DND-41 (cell line): ENCODE measurements around the gene CHERP.

Experiments
- EZH2 ChIP-seq: IDR thresholded peaks from 3 replicates; pipeline ENCODE4 v1.6.1; 2012; ENCODE audit warnings: borderline replicate concordance, low read depth, mild to moderate bottlenecking, moderate library complexity, low read length, inconsistent platforms; ENCODE audit not compliant: severe bottlenecking
- TF ChIP-seq, protein P1 (sequence below): IDR thresholded peaks from 2 replicates; pipeline ENCODE4 v1.5.1; 2012; ENCODE audit warnings: borderline replicate concordance, low read length, moderate library complexity, mild to moderate bottlenecking; ENCODE audit not compliant: poor library complexity, severe bottlenecking; ENCODE audit errors: extremely low read depth

- TF ChIP-seq, protein P1, sequence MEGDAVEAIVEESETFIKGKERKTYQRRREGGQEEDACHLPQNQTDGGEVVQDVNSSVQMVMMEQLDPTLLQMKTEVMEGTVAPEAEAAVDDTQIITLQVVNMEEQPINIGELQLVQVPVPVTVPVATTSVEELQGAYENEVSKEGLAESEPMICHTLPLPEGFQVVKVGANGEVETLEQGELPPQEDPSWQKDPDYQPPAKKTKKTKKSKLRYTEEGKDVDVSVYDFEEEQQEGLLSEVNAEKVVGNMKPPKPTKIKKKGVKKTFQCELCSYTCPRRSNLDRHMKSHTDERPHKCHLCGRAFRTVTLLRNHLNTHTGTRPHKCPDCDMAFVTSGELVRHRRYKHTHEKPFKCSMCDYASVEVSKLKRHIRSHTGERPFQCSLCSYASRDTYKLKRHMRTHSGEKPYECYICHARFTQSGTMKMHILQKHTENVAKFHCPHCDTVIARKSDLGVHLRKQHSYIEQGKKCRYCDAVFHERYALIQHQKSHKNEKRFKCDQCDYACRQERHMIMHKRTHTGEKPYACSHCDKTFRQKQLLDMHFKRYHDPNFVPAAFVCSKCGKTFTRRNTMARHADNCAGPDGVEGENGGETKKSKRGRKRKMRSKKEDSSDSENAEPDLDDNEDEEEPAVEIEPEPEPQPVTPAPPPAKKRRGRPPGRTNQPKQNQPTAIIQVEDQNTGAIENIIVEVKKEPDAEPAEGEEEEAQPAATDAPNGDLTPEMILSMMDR = no peak
- no peak for TF ChIP-seq EZH2
Measured at GRCh38 chr19:16564842-16565241, 22.6 kb upstream of the CHERP start.
